Measurements from ENCODE around the gene VSTM4.

The VSTM4 gene

DNA sequence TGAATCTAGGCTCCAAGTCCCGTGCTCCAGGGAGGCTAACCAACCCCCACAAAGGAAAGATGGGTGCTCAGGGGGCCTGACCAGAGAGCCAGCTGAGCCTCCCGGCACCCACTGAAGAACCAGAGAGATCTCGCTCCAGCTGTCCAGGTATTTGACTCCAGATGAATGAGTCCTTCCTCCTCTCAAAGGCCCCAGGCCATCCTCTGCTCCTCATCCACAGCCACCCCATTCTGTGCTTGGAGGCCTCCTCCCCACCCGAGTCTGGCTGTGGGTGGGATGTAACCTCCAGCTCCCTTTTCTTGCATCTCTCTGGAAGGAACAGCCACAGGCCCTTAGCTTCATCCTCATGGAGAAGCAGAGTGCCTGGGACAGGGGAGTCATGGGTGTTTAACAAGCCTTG lies 44.6 kb downstream of the VSTM4 start:
- DNase-seq (ENCODE audit: low read depth): no peak

GRCh38 chr10:49068672-49069217 lies 46.6 kb downstream of the VSTM4 start:
- DNase-seq (ENCODE audit: low read depth): no peak

- DNase-seq (ENCODE audit: low read depth): no peak
Observed at GRCh38 chr10:49068209-49068608, 47.1 kb downstream of the VSTM4 start.

DNA sequence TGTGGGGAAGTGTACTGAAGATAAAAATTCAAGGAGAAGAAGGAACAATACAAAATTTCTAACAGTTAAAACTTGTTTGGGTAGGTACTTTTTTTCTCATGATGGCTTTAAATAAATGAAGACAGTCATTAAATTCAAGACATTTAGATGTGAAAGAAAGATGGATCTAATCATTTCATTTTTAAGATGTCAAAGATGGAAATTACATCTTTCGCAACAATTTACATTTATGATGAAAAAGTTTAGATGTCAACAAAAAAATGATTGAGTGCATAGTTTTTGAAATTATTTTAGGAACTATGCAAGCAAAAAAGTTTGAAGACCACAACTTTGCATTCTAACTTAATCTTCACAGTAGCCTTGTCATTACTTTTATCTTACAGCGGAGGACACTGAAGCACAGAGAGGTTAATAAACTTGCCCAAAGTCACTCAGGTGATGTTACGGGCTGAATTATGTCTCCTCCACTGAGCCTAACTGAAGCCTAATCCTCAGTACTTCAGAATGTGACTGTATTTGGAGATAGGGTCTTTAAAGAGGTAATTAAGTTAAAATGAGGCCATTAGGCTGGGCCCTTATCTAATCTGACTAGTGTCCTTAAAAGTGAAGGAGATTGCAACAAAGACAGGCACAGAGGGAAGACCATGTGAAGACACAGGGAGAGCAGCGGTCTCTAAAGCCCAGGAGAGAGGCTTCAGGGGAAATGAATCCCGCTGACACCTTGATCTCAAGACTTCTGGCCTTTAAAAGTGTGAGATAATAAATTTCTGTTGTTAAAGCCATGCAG lies 48.2 kb downstream of the VSTM4 start:
- DNase-seq (ENCODE audit: low read depth): no peak

GRCh38 chr10:49062229-49062628 lies 53.1 kb downstream of the VSTM4 start:
- DNase-seq (ENCODE audit: low read depth): no peak

GRCh38 chr10:49061667-49062066 lies 53.7 kb downstream of the VSTM4 start:
- no peak for DNase-seq (ENCODE audit: low read depth)

DNA sequence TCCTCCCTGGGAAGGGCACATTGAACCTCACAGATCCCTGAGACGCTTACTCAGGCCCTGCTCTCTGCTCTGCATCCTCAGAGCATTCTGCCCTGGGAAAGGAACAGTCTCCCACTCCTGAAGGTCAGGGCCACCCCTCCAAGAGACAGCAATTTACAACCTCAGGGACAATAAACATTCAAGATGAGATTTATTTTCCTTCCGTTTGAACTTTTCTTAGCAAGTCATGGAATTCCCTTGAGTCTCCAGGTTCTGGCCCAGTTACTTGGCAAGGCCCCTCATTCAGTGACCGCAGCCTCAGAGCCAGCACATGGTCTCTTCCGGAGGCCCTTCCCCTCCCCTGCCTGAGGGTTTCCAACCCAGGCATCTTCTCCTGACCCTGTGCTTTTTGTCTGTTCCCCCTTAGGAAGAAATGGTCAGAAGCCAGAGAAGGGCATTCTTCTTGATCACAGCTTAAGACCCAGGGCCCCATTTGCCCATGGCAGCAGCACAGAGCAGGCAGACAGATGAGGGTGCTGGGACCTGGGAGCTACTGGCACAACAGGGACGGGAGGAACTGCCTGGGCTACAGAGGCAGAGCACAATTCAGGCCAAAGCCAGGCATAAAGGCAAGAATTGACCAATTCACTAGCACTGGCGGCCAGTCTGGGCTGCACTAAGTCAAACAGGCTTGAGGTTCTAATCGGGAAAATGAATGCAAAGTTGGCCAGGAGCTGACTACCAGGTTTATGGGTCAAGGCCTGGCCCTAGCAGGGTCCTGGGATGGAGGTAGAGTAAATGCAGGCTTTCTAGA lies 56.7 kb downstream of the VSTM4 start:
- no peak for DNase-seq (ENCODE audit: low read depth)

- no peak for DNase-seq (ENCODE audit: low read depth)
Observed at GRCh38 chr10:49057231-49057880, 58.0 kb downstream of the VSTM4 start.

DNA sequence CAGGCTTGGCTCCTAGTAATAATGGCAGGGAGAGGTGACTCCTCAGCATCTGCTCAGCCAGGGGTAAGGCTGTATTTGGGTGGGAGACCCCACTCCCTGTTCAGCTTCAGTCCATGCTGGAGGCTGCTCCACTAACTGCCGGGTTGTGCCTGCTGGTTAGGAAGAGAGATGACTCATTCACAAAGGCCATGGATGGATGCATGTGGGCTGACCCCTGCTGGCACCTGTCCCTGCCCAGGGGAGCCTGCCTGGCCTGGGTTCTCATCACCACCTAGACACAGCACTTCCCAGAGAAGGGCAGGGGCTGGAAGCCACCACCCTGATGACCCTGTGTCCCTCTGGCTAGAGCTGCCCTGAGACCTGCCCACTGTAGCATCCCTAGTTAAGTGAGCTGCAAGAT lies 59.0 kb downstream of the VSTM4 start:
- DNase-seq (ENCODE audit: low read depth): no peak

- no peak for DNase-seq (ENCODE audit: low read depth)
Observed at GRCh38 chr10:49055221-49055849, 60.0 kb downstream of the VSTM4 start.

DNA sequence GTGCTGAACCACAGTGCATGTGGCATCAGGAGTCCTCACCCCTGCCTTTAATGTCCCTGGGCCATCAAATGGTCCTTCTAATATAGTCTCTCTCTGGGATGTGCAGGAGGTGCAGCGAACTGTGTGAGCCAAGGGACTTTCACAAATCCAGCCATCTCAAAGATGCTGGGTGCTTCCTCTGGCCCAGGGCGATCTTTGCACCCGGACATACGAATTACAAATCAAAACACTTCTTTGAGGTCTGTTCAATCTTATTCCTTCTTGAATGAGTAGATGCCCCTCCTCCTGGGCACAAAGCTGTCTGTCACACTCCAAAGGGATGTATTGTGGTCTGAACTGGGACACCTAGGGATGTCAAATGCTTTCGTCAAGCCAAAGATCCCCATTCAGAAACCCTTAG lies 60.6 kb downstream of the VSTM4 start:
- DNase-seq (ENCODE audit: low read depth): no peak

GRCh38 chr10:49053998-49054692 lies 61.2 kb downstream of the VSTM4 start:
- no peak for DNase-seq (ENCODE audit: low read depth)

- DNase-seq (ENCODE audit: low read depth): no peak
Observed at GRCh38 chr10:49053053-49053997, 62.0 kb downstream of the VSTM4 start.

- no peak for DNase-seq (ENCODE audit: low read depth)
Observed at GRCh38 chr10:49052069-49052468, 63.3 kb downstream of the VSTM4 start.

GRCh38 chr10:49050906-49051305 lies 64.4 kb downstream of the VSTM4 start:
- no peak for DNase-seq (ENCODE audit: low read depth)

- no peak for DNase-seq (ENCODE audit: low read depth)
Observed at GRCh38 chr10:49050366-49050765, 65.0 kb downstream of the VSTM4 start.

GRCh38 chr10:49049660-49050059 lies 65.7 kb downstream of the VSTM4 start:
- DNase-seq (ENCODE audit: low read depth): no peak

GRCh38 chr10:49047128-49047639 lies 68.1 kb downstream of the VSTM4 start:
- no peak for DNase-seq (ENCODE audit: low read depth)

GRCh38 chr10:49044293-49045193 lies 70.8 kb downstream of the VSTM4 start:
- DNase-seq (ENCODE audit: low read depth): no peak

All from HS-27A (cell line).